ENCODE data around the gene CAPN1. TPM values are rescaled to one million over a fixed set of nuclear protein-coding genes. Genes with fewer than 3 reads are reported as not detected.

CAPN1 gene
- total and polyA plus RNA-seq, 8 donors: 103 to 144 (median 108) TPM

- intact Hi-C loops (cut with DNase I): no loop called here
- no peak overlapping the region for H3K27ac ChIP-seq
Observed at GRCh38 chr11:65185171-65185570, 3.4 kb downstream of the CAPN1 start.

GRCh38 chr11:65185869-65186341 is 4.2 kb downstream of the CAPN1 start:
- H3K27me3 ChIP-seq: no peaks in the 10 kb centered on the region
- H3K9me3 ChIP-seq: no peaks in the 10 kb centered on the region
- intact Hi-C loops (cut with DNase I): no loop called here
- H3K4me1 ChIP-seq: peaks cover 0 to 9% (median 0%) of the 10 kb centered on the region in 3 donors
- FAIRE-seq: no peak
- no peak overlapping the region for H3K27ac ChIP-seq
- no peak for ATAC-seq
- H3K36me3 ChIP-seq: peaks cover 0 to 55% (median 25%) of the 10 kb centered on the region in 3 donors
- WGBS, 2 donors: 80 to 84% methylated on average over 16 to 18 of the region's 18 CpGs
- DNase-seq: no peak
- no peak overlapping the region for H3K4me3 ChIP-seq
- TF ChIP-seq, protein P1, sequence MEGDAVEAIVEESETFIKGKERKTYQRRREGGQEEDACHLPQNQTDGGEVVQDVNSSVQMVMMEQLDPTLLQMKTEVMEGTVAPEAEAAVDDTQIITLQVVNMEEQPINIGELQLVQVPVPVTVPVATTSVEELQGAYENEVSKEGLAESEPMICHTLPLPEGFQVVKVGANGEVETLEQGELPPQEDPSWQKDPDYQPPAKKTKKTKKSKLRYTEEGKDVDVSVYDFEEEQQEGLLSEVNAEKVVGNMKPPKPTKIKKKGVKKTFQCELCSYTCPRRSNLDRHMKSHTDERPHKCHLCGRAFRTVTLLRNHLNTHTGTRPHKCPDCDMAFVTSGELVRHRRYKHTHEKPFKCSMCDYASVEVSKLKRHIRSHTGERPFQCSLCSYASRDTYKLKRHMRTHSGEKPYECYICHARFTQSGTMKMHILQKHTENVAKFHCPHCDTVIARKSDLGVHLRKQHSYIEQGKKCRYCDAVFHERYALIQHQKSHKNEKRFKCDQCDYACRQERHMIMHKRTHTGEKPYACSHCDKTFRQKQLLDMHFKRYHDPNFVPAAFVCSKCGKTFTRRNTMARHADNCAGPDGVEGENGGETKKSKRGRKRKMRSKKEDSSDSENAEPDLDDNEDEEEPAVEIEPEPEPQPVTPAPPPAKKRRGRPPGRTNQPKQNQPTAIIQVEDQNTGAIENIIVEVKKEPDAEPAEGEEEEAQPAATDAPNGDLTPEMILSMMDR (IDR thresholded peaks at IDR 0.05): no peak

More at GRCh38 chr11:65185171-65185570, 3.4 kb downstream of the CAPN1 start:
- no peak overlapping the region for H3K4me3 ChIP-seq
- DNase-seq (no peak), FAIRE-seq (no peak), ATAC-seq (no peak)
- peaks cover 0 to 48% (median 23%) of the 10 kb centered on the region in 3 donors for H3K36me3 ChIP-seq
- peaks cover 0 to 14% (median 0%) of the 10 kb centered on the region in 3 donors for H3K4me1 ChIP-seq
- WGBS, 2 donors: 80 to 84% methylated on average over 2 of the region's 2 CpGs
- H3K27me3 ChIP-seq: no peaks in the 10 kb centered on the region
- H3K9me3 ChIP-seq: no peaks in the 10 kb centered on the region
- TF ChIP-seq, protein P1 (IDR thresholded peaks at IDR 0.05): no peak

GRCh38 chr11:65186701-65187100 is 5.0 kb downstream of the CAPN1 start:
- no peaks in the 10 kb centered on the region for H3K27me3 ChIP-seq
- H3K9me3 ChIP-seq: no peaks in the 10 kb centered on the region
- no peak for DNase-seq
- H3K4me3 ChIP-seq: no peak overlapping the region
- peaks cover 0 to 55% (median 32%) of the 10 kb centered on the region in 3 donors for H3K36me3 ChIP-seq
- TF ChIP-seq, protein P1 (IDR thresholded peaks at IDR 0.05): no peak
- FAIRE-seq: no peak
- WGBS, 2 donors: 94 to 97% methylated on average over 9 of the region's 9 CpGs
- peaks cover 0 to 9% (median 0%) of the 10 kb centered on the region in 3 donors for H3K4me1 ChIP-seq
- no peak overlapping the region for H3K27ac ChIP-seq
- intact Hi-C loops (cut with DNase I): no loop called here
- no peak for ATAC-seq

- DNase-seq: no peak
- Histone ChIP-seq H3K36me3 (peaks cover 0 to 55% (median 32%) of the 10 kb centered on the region in 3 donors), H3K4me3 (no peak overlapping the region), H3K4me1 (peaks cover 0 to 9% (median 0%) of the 10 kb centered on the region in 3 donors), H3K9me3 (no peaks in the 10 kb centered on the region), H3K27me3 (no peaks in the 10 kb centered on the region), H3K27ac (no peak overlapping the region)
- FAIRE-seq: no peak
- WGBS, 2 donors: 87 to 92% methylated on average over 6 of the region's 6 CpGs
- intact Hi-C loops (cut with DNase I): no loop called here
- no peak for ATAC-seq
- TF ChIP-seq, protein P1 (IDR thresholded peaks at IDR 0.05): no peak
Observed at GRCh38 chr11:65187146-65187675, 5.5 kb downstream of the CAPN1 start.

- H3K36me3 ChIP-seq: peaks cover 0 to 55% (median 32%) of the 10 kb centered on the region in 3 donors
- H3K4me1 ChIP-seq: peaks cover 0 to 4% (median 0%) of the 10 kb centered on the region in 3 donors
- ATAC-seq (no peak), FAIRE-seq (no peak), DNase-seq (no peak)
- 93 to 95% methylated on average over 18 to 20 of the region's 20 CpGs for WGBS, 2 donors
- TF ChIP-seq, protein P1 (IDR thresholded peaks at IDR 0.05): no peak
- no peak overlapping the region for H3K27ac ChIP-seq
- no peaks in the 10 kb centered on the region for H3K9me3 ChIP-seq
- intact Hi-C loops (cut with DNase I): no loop called here
- H3K4me3 ChIP-seq: no peak overlapping the region
- no peaks in the 10 kb centered on the region for H3K27me3 ChIP-seq
Observed at GRCh38 chr11:65187971-65188461, 6.3 kb downstream of the CAPN1 start.
